ENCODE data around the gene ANGPTL2.

ANGPTL2 gene

DNA sequence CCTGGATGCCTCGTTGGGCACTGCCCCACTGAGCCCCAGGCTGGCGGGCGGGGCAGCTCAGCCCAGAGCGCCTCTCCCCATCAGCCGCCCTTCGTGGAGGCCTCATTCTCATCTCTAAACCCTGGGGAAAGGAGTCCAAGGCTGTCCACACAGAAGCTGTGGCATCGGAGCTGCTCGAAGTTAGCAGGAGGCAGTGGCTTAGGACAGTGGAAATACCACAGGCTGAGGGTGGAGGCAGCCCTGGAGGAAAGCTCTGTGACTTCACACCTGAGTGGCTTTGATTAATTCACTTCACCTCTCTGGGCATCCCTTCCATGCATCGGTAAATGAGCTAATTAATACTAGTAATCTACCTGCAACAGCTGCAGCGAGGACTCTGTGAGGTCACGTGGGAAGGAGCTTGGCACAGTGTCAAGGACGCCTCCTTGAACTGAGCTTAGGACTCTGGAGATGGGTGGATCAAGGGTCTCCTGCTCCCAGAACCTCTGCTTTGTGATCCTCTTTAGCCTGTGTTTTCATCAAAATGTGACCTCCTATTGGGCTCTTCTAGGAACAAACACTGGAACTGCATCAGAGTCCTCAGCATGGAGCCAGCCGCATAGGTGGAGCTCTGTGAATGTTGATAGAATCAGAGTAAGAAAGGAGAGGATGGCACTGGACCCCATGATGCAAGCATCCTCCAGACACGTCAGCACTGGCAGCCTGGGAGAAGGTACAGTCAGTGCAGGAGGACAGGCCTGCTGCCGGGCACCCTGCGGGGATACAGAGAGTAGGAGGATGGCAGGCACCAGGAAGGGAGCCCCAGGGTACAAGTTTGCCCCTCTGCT, 842 bp upstream of the ANGPTL2 start:
- Mint-ChIP-seq H3K9me3 (no peaks in the 10 kb centered on the region), H3K4me1 (ENCODE audit: low read depth) (no peaks in the 10 kb centered on the region), H3K27ac (no peak overlapping the region), H3K36me3 (ENCODE audit: low read depth) (no peaks in the 10 kb centered on the region), H3K4me3 (no peak overlapping the region), H3K27me3 (peaks cover 49% of the 10 kb centered on the region)
- no peak for DNase-seq

DNA sequence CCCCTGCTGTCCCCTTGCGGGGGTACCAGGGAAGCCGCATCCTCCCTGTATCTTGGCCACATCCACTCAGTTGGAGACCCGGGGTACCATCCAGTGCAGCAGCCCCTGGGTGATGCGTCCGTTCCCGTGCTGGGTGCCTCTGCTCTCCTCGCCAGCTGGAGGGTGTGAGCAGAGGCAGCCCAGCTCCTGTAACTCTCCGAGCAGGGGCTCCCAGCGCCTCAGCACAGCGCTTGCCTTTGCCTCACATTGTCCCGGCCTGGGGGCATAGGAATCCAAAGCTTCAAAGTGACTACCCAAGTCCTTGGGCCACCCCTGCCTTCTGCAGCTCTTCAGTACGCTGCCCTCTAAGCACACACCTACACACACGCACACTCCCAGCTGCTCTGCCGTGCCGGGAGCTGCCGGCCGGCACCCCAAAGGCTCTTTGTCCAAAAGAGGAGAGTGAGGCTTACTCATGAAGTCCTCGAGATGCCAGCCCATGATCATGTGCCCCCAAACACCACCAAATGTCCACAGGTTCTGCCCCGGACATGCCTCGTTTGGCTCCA, 733 bp downstream of the ANGPTL2 start:
- peaks cover 47% of the 10 kb centered on the region for H3K27me3 Mint-ChIP-seq
- H3K4me3 Mint-ChIP-seq: no peak overlapping the region

DNA sequence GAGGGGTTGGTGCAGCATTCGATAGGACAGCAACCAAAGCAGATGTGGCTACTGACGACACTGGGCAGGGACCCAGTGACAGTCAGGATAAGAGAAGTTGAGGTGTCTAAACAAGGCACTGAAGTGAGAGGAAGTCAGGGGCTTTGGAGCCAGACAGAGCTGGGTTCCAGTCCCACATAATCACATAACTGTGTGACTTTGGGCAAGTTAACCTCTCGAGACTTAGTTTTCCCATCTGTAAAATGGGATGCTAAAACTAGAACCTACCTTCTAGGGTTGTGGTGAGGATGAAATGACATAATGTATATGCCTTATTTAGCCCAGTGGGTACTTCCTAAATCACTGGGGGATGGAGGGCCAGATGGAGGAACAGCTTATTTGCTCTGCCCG, 3.1 kb downstream of the ANGPTL2 start:
- Mint-ChIP-seq H3K4me1 (ENCODE audit: low read depth) (peaks cover 11% of the 10 kb centered on the region), H3K4me3 (no peak overlapping the region), H3K9me3 (no peaks in the 10 kb centered on the region), H3K36me3 (ENCODE audit: low read depth) (no peaks in the 10 kb centered on the region), H3K27ac (no peak overlapping the region), H3K27me3 (peaks cover 47% of the 10 kb centered on the region)
- no peak for DNase-seq

More for the DNA sequence above, 733 bp downstream of the ANGPTL2 start:
- no peaks in the 10 kb centered on the region for H3K9me3 Mint-ChIP-seq
- DNase-seq: no peak
- peaks cover 4% of the 10 kb centered on the region for H3K4me1 Mint-ChIP-seq (ENCODE audit: low read depth)
- no peak overlapping the region for H3K27ac Mint-ChIP-seq
- H3K36me3 Mint-ChIP-seq (ENCODE audit: low read depth): no peaks in the 10 kb centered on the region

DNA sequence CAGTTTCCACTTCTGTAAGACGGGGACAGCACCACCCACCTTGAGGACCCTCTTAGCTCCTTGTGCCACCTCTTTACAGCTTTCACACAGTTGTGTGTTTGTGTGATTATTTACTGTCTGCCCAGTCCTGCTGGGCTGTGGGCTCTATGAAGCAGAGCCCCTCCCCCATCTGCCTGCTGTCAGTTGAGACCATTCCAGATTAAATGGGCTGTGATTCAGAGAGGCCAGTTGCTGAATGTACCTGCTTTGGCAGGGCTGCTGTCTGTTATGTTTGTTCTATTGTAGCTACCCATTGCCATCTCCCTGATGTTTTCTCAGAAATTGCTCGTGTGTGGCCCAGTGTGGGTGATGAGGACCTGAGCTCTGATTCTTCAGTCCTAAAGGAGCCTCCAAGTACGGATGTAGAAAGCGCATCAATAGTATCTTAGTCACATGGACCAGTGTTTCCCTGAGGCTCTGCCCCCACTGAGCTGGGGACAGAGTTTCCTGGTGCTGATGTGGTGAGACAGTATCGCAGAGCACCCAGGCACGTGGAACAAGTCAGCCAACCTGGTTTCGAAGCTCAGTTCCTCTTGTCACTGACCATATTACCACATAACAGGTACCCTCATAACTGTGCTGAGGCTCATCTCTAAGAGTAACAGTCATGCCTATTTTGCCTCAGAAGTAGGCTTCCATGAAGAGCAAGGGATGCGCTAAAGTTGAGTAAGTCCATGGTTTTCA, 3.7 kb downstream of the ANGPTL2 start:
- no peak overlapping the region for H3K27ac Mint-ChIP-seq
- H3K4me1 Mint-ChIP-seq (ENCODE audit: low read depth): peaks cover 11% of the 10 kb centered on the region
- H3K4me3 Mint-ChIP-seq: no peak overlapping the region
- H3K36me3 Mint-ChIP-seq (ENCODE audit: low read depth): no peaks in the 10 kb centered on the region
- no peaks in the 10 kb centered on the region for H3K9me3 Mint-ChIP-seq
- no peak for DNase-seq
- H3K27me3 Mint-ChIP-seq: peaks cover 46% of the 10 kb centered on the region

DNA sequence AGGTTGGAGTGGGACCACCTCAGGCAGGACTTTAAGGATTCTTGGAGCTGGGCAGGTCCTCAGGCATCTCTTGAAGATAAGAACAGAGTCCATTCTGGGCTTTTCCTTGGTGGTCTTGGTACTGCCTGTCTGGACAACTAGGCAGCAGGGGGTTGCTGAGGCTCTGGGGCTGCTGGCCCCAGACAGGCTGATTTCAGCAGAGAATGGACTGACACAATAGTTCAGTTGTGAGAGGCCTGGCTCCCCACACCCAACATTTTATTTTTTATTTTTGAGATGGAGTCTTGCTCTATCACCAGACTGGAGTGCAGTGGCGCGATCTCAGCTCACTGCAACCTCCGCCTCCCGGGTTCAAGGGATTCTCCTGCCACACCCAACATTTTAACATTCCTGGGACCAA, 4.6 kb downstream of the ANGPTL2 start:
- Mint-ChIP-seq H3K36me3 (ENCODE audit: low read depth) (no peaks in the 10 kb centered on the region), H3K27ac (no peak overlapping the region), H3K4me3 (no peak overlapping the region), H3K27me3 (peaks cover 36% of the 10 kb centered on the region), H3K4me1 (ENCODE audit: low read depth) (peaks cover 11% of the 10 kb centered on the region), H3K9me3 (no peaks in the 10 kb centered on the region)
- DNase-seq: no peak

DNA sequence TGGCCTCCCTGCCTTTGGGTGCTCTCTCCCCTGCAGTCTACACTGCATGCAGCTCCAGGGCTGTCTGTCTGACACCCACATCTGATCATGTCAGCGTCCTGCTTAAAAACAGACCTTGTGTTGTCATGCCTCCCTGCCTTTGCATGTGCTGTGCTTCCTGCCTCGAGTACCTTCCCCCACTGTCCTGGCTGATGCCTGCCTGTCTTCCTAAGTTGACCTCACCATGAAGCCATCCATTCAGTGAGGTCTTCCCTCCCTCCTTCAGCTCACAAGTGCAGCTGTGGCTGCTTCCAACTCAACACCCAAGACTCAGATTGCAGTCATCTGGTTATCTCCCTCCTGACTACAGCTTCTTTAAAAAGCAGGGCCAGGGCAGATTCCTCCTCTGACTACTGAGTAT, 5.5 kb downstream of the ANGPTL2 start:
- Mint-ChIP-seq H3K9me3 (no peaks in the 10 kb centered on the region), H3K27me3 (peaks cover 29% of the 10 kb centered on the region), H3K4me3 (no peak overlapping the region), H3K36me3 (ENCODE audit: low read depth) (no peaks in the 10 kb centered on the region), H3K4me1 (ENCODE audit: low read depth) (peaks cover 11% of the 10 kb centered on the region), H3K27ac (no peak overlapping the region)
- DNase-seq: no peak

DNA sequence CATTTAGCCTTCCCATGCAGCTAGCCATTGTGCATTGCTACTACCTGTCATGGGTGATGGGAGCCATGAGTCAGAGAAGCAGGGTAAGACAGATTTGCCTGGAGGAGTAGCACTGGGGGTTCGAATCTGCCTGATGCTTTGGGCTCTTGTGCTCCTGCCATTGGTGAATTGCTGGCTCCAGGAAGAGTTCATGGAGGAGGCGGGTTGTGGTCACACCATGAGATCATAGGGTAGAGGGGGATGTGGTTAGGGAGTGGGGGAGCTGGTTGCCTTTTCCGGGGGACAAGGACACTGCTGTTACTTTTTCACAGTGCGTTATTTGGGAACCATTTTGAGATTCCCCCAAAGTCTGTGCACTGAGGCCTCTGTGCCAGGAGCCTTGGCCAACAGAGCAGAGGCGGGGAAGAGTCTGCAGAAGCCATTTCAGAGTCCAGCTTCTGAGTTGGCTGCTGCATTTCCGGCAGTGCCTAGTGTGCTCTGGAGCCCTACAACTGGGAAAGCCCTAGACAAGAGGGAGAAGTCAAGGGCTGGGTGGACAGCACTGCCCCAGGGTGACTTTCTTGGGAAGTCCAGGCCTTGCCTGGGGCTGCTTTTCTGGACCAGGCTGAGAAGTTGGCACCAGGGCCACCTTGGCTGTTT, 6.2 kb downstream of the ANGPTL2 start:
- DNase-seq: no peak
- Mint-ChIP-seq H3K4me1 (ENCODE audit: low read depth) (peaks cover 11% of the 10 kb centered on the region), H3K4me3 (no peak overlapping the region), H3K27me3 (peaks cover 22% of the 10 kb centered on the region), H3K36me3 (ENCODE audit: low read depth) (no peaks in the 10 kb centered on the region), H3K27ac (no peak overlapping the region), H3K9me3 (no peaks in the 10 kb centered on the region)

DNA sequence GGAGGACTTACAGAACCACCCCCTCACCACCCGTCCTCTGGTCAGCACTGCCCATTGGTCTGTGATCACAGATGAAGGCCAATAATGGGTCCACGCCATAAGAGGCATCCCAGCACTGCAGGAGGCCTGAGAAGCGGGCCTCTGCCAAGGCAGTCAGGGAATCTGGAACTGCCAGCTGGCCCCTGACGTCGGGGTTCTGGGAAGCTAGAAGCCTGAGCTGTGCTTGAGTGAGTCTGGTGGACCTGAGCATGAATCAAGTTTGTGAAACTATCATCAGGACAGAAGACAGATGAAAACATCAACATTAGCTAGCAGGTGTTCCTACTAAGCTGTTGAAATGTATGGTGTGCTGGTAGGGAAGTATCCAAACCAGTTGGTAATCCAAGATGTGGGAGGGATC, 7.8 kb downstream of the ANGPTL2 start:
- peaks cover 10% of the 10 kb centered on the region for H3K27me3 Mint-ChIP-seq
- no peak overlapping the region for H3K4me3 Mint-ChIP-seq
- H3K9me3 Mint-ChIP-seq: no peaks in the 10 kb centered on the region
- no peak for DNase-seq
- no peaks in the 10 kb centered on the region for H3K36me3 Mint-ChIP-seq (ENCODE audit: low read depth)
- no peak overlapping the region for H3K27ac Mint-ChIP-seq
- H3K4me1 Mint-ChIP-seq (ENCODE audit: low read depth): peaks cover 11% of the 10 kb centered on the region

DNA sequence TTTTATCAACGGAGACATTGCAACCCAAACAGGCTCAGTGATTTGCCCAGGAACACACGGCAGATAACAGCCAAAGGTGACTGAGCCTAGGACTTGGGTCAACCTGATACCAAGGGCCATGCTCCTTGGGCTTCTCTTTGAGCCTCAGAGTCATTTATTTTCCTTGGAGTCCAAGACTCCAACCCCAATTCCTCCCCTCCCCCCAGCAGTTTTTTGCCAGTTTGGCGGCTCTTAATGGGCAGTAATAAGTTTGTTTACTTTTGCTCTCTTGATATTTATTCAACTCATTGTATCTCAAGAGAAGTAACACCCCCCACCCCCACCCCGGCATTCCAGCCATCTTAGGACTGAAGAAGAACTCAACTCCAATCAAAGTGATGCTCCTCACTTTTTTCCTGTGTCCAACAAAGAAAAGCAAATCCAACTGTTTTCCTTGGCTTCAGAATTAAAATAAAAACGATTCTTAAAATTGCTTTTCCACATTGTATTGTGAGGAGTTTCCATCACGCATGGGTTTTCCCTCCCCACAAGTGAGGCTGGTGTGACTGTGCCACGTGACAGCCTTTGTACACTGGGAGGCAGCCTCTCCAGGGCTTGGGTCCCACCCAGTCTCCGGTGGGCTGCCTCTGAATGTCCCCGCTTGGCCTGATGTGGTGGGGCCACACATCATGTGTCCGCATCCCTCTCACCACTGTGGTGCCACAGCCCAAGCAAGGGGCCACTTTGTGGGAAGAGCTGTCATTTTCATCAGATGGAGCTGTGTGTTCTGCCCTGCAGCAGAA, 9.1 kb downstream of the ANGPTL2 start:
- Mint-ChIP-seq H3K36me3 (ENCODE audit: low read depth) (no peaks in the 10 kb centered on the region), H3K4me3 (no peak overlapping the region), H3K27me3 (peaks cover under 1% of the 10 kb centered on the region), H3K4me1 (ENCODE audit: low read depth) (peaks cover 11% of the 10 kb centered on the region), H3K27ac (no peak overlapping the region), H3K9me3 (no peaks in the 10 kb centered on the region)
- DNase-seq: no peak

DNA sequence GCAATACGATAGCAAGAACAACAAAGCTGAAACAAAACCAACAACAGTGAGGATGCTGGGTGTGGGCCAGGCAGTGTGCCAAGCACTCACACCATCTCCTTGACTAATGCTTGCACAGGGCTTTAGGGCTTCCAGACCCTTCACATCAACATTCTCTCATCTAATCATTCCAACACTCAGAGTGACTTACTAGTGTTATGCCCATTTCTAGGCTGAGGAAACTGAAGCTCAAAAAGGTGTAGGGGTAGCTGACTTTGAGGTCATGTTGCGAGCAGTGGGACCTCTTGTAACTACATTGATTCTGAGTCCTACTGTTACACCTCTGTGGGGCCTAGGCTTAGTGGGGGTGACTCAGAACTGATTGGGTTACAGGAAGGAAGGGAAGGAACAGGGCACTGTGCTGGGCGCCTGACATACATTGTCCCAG, 9.7 kb downstream of the ANGPTL2 start:
- no peak overlapping the region for H3K27ac Mint-ChIP-seq
- no peaks in the 10 kb centered on the region for H3K27me3 Mint-ChIP-seq
- H3K9me3 Mint-ChIP-seq: no peaks in the 10 kb centered on the region
- H3K4me3 Mint-ChIP-seq: no peak overlapping the region
- H3K4me1 Mint-ChIP-seq (ENCODE audit: low read depth): peaks cover 11% of the 10 kb centered on the region
- H3K36me3 Mint-ChIP-seq (ENCODE audit: low read depth): no peaks in the 10 kb centered on the region
- no peak for DNase-seq

DNA sequence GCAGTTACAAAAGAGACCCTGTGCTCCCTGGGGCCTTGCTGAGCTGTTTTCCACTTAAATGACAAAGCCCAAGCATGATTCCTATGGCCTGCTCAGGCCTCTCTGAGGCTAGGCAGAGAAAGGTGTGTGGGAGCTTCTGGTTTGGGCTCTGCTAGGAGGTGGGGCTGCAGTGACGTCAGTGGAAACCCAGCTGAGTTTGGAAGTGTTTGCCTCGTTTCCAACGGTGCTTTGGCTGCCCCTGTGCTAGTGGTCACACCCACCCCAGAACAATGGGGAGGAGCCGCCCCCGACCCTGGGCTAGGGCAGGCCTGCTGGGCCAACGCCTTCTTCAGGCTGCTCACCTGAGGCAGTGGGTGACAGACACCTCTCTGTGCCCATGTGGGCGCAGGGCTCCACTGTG, 10.4 kb downstream of the ANGPTL2 start:
- no peak for DNase-seq
- Mint-ChIP-seq H3K27ac (no peak overlapping the region), H3K4me1 (ENCODE audit: low read depth) (peaks cover 10% of the 10 kb centered on the region), H3K4me3 (no peak overlapping the region), H3K36me3 (ENCODE audit: low read depth) (no peaks in the 10 kb centered on the region), H3K27me3 (no peaks in the 10 kb centered on the region), H3K9me3 (no peaks in the 10 kb centered on the region)

DNA sequence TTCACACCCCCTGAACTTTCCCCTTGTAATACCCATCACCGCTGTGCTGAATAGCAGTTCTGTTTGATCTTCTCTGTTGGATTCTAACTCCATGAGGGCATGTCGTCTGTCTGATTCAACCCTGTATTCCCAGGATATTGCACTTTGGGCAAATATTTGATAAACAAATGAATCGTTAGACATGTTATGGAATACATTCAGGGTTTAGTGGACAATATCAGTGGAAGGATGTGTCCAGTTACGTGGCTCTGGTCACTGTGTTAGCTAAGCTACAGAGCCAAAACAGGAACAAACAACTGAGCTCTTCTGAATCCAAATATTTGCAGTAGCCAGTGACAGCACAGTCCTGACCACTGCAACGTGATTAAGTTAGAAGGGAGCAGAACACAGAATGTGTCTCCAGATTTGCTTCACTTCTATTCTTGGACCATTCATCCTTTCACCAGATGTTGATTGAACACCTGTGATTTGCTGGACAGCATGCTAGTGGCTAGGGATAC, 13.2 kb downstream of the ANGPTL2 start:
- Mint-ChIP-seq H3K4me1 (ENCODE audit: low read depth) (no peaks in the 10 kb centered on the region), H3K27ac (no peak overlapping the region), H3K4me3 (no peak overlapping the region), H3K9me3 (no peaks in the 10 kb centered on the region), H3K36me3 (ENCODE audit: low read depth) (no peaks in the 10 kb centered on the region), H3K27me3 (no peaks in the 10 kb centered on the region)
- no peak for DNase-seq

DNA sequence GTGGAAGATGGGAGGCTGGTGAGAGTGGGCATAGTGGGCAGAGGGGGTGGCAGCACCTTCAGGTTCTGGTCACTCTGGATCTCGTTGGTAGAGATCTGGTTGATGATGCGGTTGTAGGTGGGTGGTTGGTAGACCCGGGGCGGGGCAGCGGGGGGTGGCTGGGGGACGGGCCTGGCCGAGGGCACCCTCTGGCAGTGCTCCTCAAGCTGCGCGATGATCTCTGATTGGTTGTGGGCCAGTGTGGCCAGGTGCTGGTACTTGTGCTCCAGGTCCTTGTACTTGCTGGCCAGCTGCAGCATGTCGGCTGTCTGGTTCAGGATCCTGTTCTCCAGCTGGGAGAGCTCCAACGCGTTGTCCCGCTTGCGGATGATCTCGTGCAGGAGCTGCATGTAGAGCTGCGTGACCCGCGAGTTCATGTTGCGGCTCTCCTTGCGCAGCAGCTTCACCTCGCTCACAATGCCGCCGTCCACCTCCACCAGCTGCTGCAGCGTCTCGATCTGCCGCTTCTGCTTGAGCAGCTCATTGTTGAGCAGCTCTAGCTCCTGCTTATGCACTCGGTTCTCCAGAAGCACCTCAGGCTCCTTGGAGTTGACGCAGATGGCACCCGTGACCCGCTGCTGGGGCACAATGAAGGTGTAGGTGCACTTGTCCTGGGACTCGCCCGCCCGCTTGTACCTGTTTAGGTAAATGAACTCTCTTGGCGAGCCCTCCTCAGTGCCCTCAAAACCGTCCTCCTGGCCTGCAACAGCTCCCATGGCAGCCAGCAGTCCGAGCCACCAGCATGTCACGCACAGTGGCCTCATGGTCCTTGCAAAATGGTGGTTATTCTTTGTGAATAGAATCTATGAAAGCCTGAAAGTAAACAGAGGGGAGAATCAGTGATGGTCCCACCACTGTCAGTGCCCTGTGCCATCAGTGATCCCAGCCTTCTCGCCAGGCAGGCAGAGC, 14.2 kb downstream of the ANGPTL2 start:
- Mint-ChIP-seq H3K27ac (no peak overlapping the region), H3K4me1 (ENCODE audit: low read depth) (no peaks in the 10 kb centered on the region), H3K4me3 (no peak overlapping the region), H3K36me3 (ENCODE audit: low read depth) (no peaks in the 10 kb centered on the region), H3K9me3 (no peaks in the 10 kb centered on the region), H3K27me3 (no peaks in the 10 kb centered on the region)
- DNase-seq: no peak

Measured in activated T-cell treated with anti-CD3 and anti-CD28 coated beads, Interleukin-2, amount 50 U/mL, for 24 hours (primary cell).